HG02642 (cell line): ENCODE results near the gene GNAO1.

Experiments used
- ATAC-seq: cut with Tn5 transposase; IDR thresholded peaks from one replicate; pipeline ENCODE4 v1.9.1; 2021; ENCODE audit warnings: mild to moderate bottlenecking; ENCODE audit not compliant: unreplicated experiment, poor library complexity

The GNAO1 gene

DNA sequence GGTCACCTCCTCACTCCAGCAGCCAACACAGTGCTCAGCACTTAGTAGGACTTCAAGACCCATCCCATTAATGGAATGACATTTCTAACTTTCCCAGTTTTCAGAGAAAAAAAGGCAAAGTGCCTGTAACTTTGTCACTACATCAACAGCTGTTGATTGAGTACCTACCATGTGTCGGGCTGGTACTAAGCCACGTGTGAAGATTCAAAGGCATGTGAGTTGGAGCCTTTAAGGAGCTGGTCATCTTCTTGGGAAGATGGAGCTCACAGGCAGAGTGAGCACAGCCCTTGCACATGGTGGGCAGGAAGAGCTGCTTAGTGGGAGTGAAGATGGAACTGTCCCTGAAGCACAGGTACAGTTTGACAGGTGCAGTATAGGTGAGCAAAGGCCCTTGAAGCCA lies 88.6 kb downstream of the GNAO1 start:
- no peak for ATAC-seq

- no peak for ATAC-seq
These were observed 90.0 kb downstream of the GNAO1 start for GRCh38 chr16:56281249-56281805.

DNA sequence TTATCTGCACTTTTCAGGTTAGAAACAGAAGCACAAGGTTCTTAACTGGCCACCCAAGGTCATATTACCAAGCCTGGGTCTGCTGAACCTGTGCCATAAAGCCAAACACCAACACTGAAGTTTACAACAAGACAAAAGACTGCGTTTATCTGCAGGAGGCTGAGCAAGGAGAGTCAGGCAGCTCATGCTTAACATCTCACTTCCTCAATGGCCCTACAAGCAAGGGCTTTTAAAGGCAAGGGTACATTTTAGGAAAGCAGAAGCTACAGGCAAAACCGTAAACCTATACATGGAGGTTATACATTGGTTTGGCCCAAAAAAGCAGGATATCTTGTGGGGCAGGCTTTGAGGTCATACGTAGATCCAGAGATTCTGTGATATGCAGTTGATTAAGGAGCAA lies 91.2 kb downstream of the GNAO1 start:
- no peak for ATAC-seq

- no peak for ATAC-seq
These were observed 93.2 kb downstream of the GNAO1 start for GRCh38 chr16:56284521-56284920.

DNA sequence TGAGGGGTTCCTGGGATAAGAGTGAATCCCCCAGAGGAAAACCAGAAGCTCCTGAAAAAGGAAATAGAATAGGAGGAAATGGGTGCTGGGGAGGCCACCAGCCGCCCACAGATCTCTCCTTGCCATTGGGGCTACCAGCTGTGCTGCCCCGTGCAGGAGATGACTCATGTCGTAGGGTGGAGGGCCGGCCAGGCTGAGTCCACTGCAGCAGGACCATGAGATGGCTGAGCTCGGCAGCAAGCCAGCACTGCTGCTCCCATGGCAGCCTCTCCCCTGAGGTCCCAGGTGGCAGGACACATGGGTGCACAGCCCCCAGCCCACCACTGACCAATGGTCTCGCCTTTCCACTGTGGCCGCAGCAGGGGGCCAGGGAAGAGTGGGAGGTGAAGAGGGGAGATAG lies 95.5 kb downstream of the GNAO1 start:
- ATAC-seq, result no peak

DNA sequence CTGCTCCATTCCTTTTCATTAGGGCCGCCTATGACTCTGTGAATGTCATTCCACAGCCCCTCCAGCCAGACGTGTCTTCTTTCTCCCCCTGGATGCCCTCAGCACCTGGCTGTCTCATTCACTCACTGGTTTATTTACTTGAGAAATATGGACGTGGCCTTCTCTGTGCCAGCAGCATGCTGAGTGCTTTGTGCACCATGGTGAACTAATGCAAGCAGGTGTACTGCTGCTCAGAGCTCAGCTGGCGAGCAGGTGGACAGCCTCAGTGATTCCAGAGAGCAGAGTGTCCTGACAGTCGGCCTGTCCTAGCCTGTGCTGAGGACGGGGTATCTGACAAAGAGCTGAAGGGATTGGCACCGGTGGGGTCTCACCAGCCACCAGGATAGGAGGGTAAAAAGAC lies 96.7 kb downstream of the GNAO1 start:
- ATAC-seq, result no peak

- no peak for ATAC-seq
These were observed 98.1 kb downstream of the GNAO1 start for GRCh38 chr16:56289416-56289815.

DNA sequence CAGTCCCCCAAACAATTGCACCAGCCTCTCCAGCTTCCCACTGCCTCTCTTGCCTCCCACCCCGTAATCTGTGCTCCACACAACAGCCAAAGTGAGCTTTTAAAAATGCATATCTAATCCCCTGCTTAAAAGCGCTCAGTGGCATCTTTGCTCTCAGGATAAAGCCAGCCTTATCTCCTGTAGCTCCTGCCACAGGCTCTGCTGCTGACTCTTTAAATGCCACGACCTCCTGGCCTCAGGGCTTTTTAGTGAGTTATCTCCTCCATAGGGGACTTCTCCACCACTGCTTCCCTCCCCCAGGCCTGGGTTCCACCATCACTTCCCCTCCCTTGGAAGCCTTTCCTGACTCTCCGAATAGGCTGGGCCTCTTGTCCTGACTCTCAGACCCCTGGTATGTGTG lies 98.6 kb downstream of the GNAO1 start:
- ATAC-seq, result no peak

GRCh38 chr16:56294014-56294413 lies 102.7 kb downstream of the GNAO1 start:
- ATAC-seq, result no peak

DNA sequence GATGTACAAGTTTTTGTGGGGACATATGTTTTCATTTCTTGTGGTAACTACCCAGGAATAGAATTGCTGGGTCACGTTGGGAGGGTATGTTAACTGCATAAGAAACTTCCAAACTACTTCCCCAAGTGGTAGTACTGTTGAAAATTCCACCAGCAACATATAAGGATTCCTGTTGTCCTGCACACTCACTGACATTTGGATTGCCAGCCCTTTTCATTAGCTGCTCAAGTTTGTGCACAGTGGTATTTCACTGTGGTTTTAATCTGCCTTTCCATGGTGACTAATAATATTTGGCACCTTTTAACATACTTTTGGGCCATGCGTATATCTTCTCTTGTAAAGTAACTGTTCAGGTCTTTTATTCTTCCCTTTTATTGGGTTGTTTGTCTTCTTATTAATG lies 103.3 kb downstream of the GNAO1 start:
- ATAC-seq, result no peak

- no peak for ATAC-seq
These were observed 103.9 kb downstream of the GNAO1 start for GRCh38 chr16:56295059-56295665.

GRCh38 chr16:56295739-56296527 lies 104.6 kb downstream of the GNAO1 start:
- no peak for ATAC-seq

- no peak for ATAC-seq
These were observed 106.4 kb downstream of the GNAO1 start for GRCh38 chr16:56297684-56298083.

DNA sequence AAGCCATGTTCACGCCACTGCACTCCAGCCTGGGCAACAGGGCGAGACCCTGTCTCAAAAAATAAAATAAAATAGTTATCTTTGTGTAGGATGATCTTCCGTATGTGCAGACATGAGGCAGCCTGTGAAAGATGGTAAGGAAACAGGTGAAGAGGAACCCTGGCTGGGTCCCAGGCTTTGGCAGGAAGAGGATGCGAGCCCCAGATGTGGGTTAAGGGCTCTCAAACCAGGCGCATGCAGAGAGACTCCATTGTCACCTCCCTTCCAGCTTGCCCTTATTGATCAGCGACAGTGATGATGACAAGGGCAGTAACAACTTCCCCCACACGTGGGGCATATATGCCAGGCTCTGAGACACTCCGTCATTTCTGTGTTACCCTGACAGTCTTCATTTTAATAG lies 106.8 kb downstream of the GNAO1 start:
- ATAC-seq, result no peak

- ATAC-seq, result no peak
These were observed 107.8 kb downstream of the GNAO1 start for GRCh38 chr16:56298948-56299596.

DNA sequence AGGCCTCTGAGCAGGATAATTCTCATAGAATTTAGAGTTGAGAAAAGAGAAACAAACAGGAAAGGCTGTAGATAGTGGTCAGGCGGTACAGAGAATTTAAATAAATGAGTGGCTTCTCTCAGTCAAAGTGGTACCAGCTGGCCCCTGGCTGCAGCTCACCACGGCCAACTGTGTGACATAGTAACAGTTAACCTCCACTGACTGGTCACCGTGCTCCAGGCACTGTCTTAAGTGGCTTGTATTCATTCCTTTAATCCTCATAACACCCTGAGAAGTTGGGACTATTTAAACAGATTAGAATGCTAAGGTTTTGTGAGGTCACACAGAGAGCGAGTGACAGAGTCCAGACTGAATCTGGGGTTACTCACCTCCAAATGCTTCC lies 108.9 kb downstream of the GNAO1 start:
- ATAC-seq, result no peak

DNA sequence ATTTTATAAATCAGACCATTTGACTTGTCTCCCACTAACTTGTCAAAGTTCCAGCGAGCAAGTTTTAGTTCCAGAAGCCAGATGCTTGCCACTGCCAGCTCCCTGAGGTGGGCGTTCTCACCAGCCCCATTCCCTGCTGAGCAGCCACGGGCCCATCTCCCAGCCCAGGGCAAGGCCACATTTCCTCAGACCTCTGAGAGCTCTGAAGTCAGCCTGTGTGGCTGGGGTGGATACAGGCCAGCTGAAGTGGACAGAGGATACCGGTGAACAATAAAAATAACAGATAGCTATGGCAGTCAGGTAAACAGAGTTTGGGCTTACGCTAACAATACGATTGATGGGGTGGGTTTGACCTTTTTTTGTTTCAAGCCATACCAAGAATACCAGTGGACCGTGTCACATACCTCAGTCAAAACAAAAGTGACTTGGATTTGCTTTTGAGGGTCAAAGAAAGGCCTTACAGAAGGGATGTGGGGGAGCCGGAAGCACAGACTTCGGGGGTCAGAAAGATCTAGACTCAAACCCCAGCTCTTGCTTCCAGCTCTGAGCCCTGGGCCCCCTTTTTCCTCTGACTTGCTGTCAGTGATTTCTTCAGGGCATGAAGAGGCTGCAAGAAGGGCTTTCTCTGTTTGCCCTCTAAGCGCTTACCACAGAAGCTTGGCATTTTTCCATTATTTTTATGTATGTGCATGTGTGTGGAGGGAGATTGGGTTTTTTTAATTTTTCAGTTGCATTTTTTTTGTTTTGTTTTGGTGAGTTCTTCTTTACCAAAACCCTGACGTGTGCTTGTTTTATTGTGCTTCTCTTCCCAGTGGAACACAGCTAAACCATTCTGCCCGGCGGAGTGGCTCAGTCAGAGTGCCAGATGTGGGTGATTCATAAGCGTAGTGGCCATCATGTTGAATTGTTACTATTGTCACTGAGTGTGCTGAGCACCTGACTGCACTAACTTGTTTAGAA lies 109.9 kb downstream of the GNAO1 start:
- ATAC-seq, result no peak

GRCh38 chr16:56302506-56302905 lies 111.2 kb downstream of the GNAO1 start:
- ATAC-seq, result no peak

- ATAC-seq, result no peak
These were observed 111.9 kb downstream of the GNAO1 start for GRCh38 chr16:56303066-56303715.

GRCh38 chr16:56303880-56304279 lies 112.6 kb downstream of the GNAO1 start:
- no peak for ATAC-seq
